Measurements from ENCODE around the gene GNB1. TPM values are rescaled to one million over a fixed set of nuclear protein-coding genes. Genes with fewer than 3 reads are reported as not detected.
"Not testable (repeated sequence)": the region's sequence is repeated elsewhere in the genome, so short reads cannot be mapped to it uniquely, and the experiment has no call there.

The GNB1 gene
- polyA plus RNA-seq (ENCODE audit: insufficient read length in 4 of 4) = 100 to 1,000 TPM; 262 to 314 (median 273) TPM

GRCh38 chr1:1890506-1891348, at the start of gene GNB1:
GNB1 (minus strand) TSS chr1:1891087; CDS start chr1:1825453, 65,634 bp downstream.
- peak; percentile 74 to 90 (median 88) for DNase-seq (ENCODE audit: low read depth in 4 of 4, low spot score in 3 of 4)

- DNase-seq (ENCODE audit: low read depth in 4 of 4, low spot score in 3 of 4) = no peak
Measured at GRCh38 chr1:1940123-1940425, 49.2 kb upstream of the GNB1 start.

GRCh38 chr1:1939296-1940122, 48.6 kb upstream of the GNB1 start:
- DNase-seq (ENCODE audit: low read depth in 4 of 4, low spot score in 3 of 4) = no peak

GRCh38 chr1:1938613-1939295, 47.9 kb upstream of the GNB1 start:
- no peak for DNase-seq (ENCODE audit: low read depth in 4 of 4, low spot score in 3 of 4)

- DNase-seq (ENCODE audit: low read depth in 4 of 4, low spot score in 3 of 4) = no peak
Measured at GRCh38 chr1:1938276-1938573, 47.3 kb upstream of the GNB1 start.

- DNase-seq (ENCODE audit: low read depth in 4 of 4, low spot score in 3 of 4) = no peak
Measured at GRCh38 chr1:1937549-1938275, 46.8 kb upstream of the GNB1 start.

- no peak for DNase-seq (ENCODE audit: low read depth in 4 of 4, low spot score in 3 of 4)
Measured at GRCh38 chr1:1937061-1937460, 46.2 kb upstream of the GNB1 start.

GRCh38 chr1:1934848-1935247, 44.0 kb upstream of the GNB1 start:
- not testable (repeated sequence) for DNase-seq (ENCODE audit: low read depth in 4 of 4, low spot score in 3 of 4)

GRCh38 chr1:1929639-1930545, 39.0 kb upstream of the GNB1 start:
- no peak for DNase-seq (ENCODE audit: low read depth in 4 of 4, low spot score in 3 of 4)

GRCh38 chr1:1929102-1929638, 38.3 kb upstream of the GNB1 start:
- DNase-seq (ENCODE audit: low read depth in 4 of 4, low spot score in 3 of 4) = no peak

GRCh38 chr1:1928231-1929101, 37.6 kb upstream of the GNB1 start:
- no peak for DNase-seq (ENCODE audit: low read depth in 4 of 4, low spot score in 3 of 4)

GRCh38 chr1:1927751-1928150, 36.9 kb upstream of the GNB1 start:
- DNase-seq (ENCODE audit: low read depth in 4 of 4, low spot score in 3 of 4) = no peak

- no peak for DNase-seq (ENCODE audit: low read depth in 4 of 4, low spot score in 3 of 4)
Measured at GRCh38 chr1:1926886-1927660, 36.2 kb upstream of the GNB1 start.

- DNase-seq (ENCODE audit: low read depth in 4 of 4, low spot score in 3 of 4) = no peak
Measured at GRCh38 chr1:1926346-1926811, 35.5 kb upstream of the GNB1 start.

GRCh38 chr1:1925437-1926345, 34.8 kb upstream of the GNB1 start:
- DNase-seq (ENCODE audit: low read depth in 4 of 4, low spot score in 3 of 4) = no peak

- no peak for DNase-seq (ENCODE audit: low read depth in 4 of 4, low spot score in 3 of 4)
Measured at GRCh38 chr1:1924849-1925248, 34.0 kb upstream of the GNB1 start.

GRCh38 chr1:1924386-1924785, 33.5 kb upstream of the GNB1 start:
- no peak for DNase-seq (ENCODE audit: low read depth in 4 of 4, low spot score in 3 of 4)

Measured in left renal pelvis (tissue), 4 donors.